Upper lobe of right lung (tissue), 1 donor: ENCODE measurements around the gene SLC29A3. TPM values are rescaled to one million over a fixed set of nuclear protein-coding genes. Genes with fewer than 3 reads are reported as not detected.
A peak's percentile ranks its signal among the peaks of the same experiment; 100 is the strongest.

Experiments used
- ATAC-seq: fragments of 200-7000 bp; cut with Tn5 transposase; one replicate; pipeline ENCODE4 v1.9.1; 2020; ENCODE audit warnings: mild to moderate bottlenecking, moderate library complexity
- DNase-seq: peaks from one replicate; pipeline ENCODE4 v3.0.0-alpha.2; 2020
- H3K27ac ChIP-seq: fragments of 200-600 bp; one replicate; pipeline ENCODE4 v1.8.0; 2022
- H3K27me3 ChIP-seq: fragments of 200-600 bp; one replicate; pipeline ENCODE4 v1.8.0; 2022; ENCODE audit warnings: mild to moderate bottlenecking
- H3K36me3 ChIP-seq: fragments of 200-600 bp; one replicate; pipeline ENCODE4 v1.8.0; 2022
- H3K4me1 ChIP-seq: fragments of 200-600 bp; one replicate; pipeline ENCODE4 v1.8.0; 2022
- H3K4me3 ChIP-seq: fragments of 200-600 bp; one replicate; pipeline ENCODE4 v1.8.0; 2022; ENCODE audit warnings: mild to moderate bottlenecking
- H3K9me3 ChIP-seq: fragments of 200-600 bp; one replicate; pipeline ENCODE4 v1.8.0; 2022
- intact Hi-C: fragments of 100-400 bp; cut with DNase I; formaldehyde crosslinking; loops from one replicate; pipeline ENCODE4 v1.11.0; 2022
- total RNA-seq: library from RNA; stranded (reverse); fragmentation: NEBNext Ultra II Directional; extraction: Animal tissue kit (Norgen Biotek cat#: 25700); gene quantifications from one replicate; pipeline ENCODE4 v1.2.1, GENCODE V29; 2021
- TF ChIP-seq, protein P1 (sequence below): fragments of 200-600 bp; IDR thresholded peaks from one replicate; pipeline ENCODE4 v1.8.0; 2022; ENCODE audit warnings: antibody characterized with exemption
- donor health status: DM: no; HTN: yes; CAD: no; lungs with severe emphysema.

Gene SLC29A3
- total RNA-seq, 1 donor from 2014 or later = 14.8 TPM

DNA sequence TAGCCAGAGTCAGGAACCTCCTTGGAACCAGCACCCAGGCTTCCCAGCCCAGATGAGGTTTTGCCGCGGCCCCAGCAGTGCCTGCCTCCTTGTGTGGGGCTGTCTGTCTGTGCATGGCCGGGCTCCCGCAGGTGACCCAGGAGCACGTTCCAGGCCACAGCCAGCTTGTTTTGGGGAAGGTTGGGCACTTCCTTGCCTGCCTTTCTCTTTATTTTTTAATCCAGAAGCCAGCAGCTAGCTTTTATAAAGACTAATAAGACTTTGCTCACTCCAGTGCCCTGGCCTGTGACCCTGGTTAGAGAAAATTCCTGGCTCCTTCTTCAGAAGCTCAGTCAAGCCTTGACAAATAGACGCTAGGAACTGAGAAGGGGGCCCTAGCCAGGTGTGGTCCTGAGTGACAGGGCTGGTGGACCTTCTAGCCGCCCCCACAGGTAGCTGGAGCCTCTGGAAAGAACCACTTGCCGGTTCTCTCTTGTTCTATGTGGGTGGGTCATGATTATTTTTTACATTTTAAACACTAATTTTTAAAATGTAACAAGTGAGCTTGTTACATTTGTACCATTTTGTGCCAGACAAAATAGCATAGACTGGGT is 837 bp downstream of the SLC29A3 start:
- no peaks in the 10 kb centered on the region for H3K9me3 ChIP-seq
- peaks cover 11% of the 10 kb centered on the region for H3K36me3 ChIP-seq
- intact Hi-C loops = loop anchor here (10.0 kb wide), 1 partner anchor 385 kb away; no protein-coding TSS in a partner anchor
- TF ChIP-seq, protein P1, sequence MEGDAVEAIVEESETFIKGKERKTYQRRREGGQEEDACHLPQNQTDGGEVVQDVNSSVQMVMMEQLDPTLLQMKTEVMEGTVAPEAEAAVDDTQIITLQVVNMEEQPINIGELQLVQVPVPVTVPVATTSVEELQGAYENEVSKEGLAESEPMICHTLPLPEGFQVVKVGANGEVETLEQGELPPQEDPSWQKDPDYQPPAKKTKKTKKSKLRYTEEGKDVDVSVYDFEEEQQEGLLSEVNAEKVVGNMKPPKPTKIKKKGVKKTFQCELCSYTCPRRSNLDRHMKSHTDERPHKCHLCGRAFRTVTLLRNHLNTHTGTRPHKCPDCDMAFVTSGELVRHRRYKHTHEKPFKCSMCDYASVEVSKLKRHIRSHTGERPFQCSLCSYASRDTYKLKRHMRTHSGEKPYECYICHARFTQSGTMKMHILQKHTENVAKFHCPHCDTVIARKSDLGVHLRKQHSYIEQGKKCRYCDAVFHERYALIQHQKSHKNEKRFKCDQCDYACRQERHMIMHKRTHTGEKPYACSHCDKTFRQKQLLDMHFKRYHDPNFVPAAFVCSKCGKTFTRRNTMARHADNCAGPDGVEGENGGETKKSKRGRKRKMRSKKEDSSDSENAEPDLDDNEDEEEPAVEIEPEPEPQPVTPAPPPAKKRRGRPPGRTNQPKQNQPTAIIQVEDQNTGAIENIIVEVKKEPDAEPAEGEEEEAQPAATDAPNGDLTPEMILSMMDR = no peak
- peaks cover 12% of the 10 kb centered on the region for H3K4me1 ChIP-seq
- DNase-seq = no peak
- H3K4me3 ChIP-seq = peak overlapping the region; percentile 88
- no peak for ATAC-seq
- H3K27me3 ChIP-seq = no peaks in the 10 kb centered on the region
- peak overlapping the region; percentile 78 for H3K27ac ChIP-seq

DNA sequence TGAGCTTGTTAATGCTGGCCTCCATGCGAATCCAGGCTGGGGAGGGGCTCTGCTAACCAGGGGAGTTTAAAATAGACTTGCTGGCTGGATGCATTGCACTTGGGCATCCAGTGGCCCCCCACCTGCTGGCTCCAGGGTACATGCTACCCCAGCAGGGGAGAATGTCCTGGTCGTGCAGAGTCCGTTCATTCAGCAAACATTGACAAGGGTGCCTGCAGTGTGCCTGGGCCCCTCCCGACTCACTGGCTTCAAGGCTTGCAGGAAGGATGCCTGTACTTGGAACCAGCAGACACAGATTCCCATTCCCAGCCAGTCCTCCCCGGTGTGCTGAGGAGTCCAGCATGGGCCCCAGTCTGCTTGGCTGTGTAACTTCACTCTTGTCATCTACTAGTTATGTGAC is 1.5 kb downstream of the SLC29A3 start:
- TF ChIP-seq, protein P1 = no peak
- H3K27me3 ChIP-seq = no peaks in the 10 kb centered on the region
- H3K27ac ChIP-seq = no peak overlapping the region
- ATAC-seq (no peak), DNase-seq (no peak)
- peaks cover 12% of the 10 kb centered on the region for H3K4me1 ChIP-seq
- no peak overlapping the region for H3K4me3 ChIP-seq
- intact Hi-C loops = no loop called here
- no peaks in the 10 kb centered on the region for H3K9me3 ChIP-seq
- H3K36me3 ChIP-seq = peaks cover 16% of the 10 kb centered on the region

DNA sequence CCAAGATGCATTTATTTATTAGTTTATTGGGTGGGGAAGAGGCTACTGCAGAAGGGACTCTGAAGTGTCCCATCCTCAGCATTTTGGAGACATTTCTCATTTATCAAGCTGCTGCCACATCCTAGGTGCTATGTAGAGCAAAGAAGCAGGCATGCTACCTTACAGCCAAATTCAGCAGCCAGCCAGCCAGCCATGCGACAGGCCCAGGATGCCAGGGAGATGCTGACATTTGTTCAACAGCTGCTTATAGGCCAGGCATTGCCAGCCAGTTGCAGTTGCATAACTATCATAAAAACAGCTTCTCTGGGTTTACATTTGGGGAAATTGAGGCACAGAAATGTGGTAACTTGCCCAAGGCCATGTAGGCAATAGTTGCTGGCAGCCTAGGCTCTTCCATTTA is 2.3 kb downstream of the SLC29A3 start:
- TF ChIP-seq, protein P1 = no peak
- no peaks in the 10 kb centered on the region for H3K9me3 ChIP-seq
- peaks cover 16% of the 10 kb centered on the region for H3K36me3 ChIP-seq
- no peak overlapping the region for H3K4me3 ChIP-seq
- ATAC-seq (no peak), DNase-seq (no peak)
- H3K4me1 ChIP-seq = peaks cover 12% of the 10 kb centered on the region
- H3K27ac ChIP-seq = no peak overlapping the region
- no peaks in the 10 kb centered on the region for H3K27me3 ChIP-seq
- intact Hi-C loops = no loop called here

DNA sequence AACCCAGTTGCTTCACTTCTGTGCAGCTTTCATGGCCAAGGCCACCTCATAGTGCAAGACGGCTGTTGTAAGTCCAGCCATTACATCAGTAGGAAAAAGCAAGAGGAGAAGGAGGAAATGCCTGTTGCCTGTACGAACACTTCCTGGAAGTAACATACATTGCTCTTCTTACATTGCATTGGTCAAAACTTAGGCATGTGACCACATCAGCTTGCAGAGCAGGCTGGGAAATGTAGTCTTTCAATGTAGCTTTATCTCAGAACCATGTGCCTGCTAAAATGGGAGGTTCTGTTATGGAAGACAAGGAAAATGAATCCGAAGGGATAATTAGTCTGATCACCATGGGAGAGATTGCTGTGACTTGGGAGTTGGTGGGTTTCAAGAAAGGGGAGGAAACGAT is 4.3 kb downstream of the SLC29A3 start:
- Histone ChIP-seq H3K36me3 (peaks cover 16% of the 10 kb centered on the region), H3K27ac (no peak overlapping the region), H3K4me3 (no peak overlapping the region), H3K4me1 (peaks cover 12% of the 10 kb centered on the region), H3K9me3 (no peaks in the 10 kb centered on the region), H3K27me3 (no peaks in the 10 kb centered on the region)
- ATAC-seq (no peak), DNase-seq (no peak)
- TF ChIP-seq, protein P1 = no peak
- intact Hi-C loops = no loop called here

DNA sequence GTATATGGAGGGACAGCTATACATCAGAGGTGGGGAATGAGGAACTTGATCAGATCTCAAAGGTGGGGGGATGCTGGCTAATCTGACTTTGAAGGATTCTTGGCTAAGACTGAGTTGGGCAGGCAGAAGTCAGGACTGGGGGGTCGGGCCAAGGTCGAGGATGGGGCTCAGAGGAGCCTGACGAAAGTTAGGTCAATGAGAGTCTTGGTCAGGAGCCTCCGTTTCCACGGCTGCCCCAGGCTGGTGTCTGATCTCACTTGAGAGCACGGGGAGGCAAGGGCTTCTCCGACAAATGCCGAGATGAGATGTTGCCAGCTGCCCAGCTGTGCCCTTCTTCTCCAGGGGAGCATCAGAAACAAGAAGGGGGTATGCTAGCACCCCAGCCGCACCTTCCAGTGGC is 5.7 kb downstream of the SLC29A3 start:
- H3K4me3 ChIP-seq = no peak overlapping the region
- no peaks in the 10 kb centered on the region for H3K27me3 ChIP-seq
- ATAC-seq = no peak
- peaks cover 16% of the 10 kb centered on the region for H3K36me3 ChIP-seq
- H3K9me3 ChIP-seq = no peaks in the 10 kb centered on the region
- H3K4me1 ChIP-seq = peaks cover 5% of the 10 kb centered on the region
- no peak for DNase-seq
- no peak overlapping the region for H3K27ac ChIP-seq
- intact Hi-C loops = no loop called here
- TF ChIP-seq, protein P1 = no peak

DNA sequence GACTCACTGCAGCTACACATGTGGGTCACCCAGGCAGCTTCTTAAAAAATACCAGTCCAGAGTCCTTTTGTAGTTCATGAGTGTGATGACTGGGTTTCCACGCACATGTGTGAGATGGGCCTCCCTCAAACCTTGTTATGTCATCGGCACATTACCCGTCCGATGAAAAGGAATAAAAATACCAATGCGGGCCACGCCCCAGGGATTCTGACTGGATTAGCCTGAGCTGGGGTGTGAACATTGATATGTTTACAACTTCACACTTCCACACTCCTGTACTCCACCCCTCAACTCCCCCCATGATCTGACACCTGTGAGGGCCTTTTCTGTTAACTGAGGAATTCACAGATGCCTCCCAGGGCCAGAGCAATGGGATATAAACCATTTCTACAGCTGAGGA is 6.2 kb downstream of the SLC29A3 start:
- Histone ChIP-seq H3K27me3 (no peaks in the 10 kb centered on the region), H3K36me3 (peaks cover 16% of the 10 kb centered on the region), H3K4me1 (no peaks in the 10 kb centered on the region), H3K9me3 (no peaks in the 10 kb centered on the region), H3K27ac (no peak overlapping the region), H3K4me3 (no peak overlapping the region)
- DNase-seq = no peak
- TF ChIP-seq, protein P1 = no peak
- intact Hi-C loops = no loop called here
- ATAC-seq = no peak
